Measurements from ENCODE around the gene PVR. TPM values are rescaled to one million over a fixed set of nuclear protein-coding genes. Genes with fewer than 3 reads are reported as not detected.

The PVR gene
- total RNA-seq, 2 experiments from 2014 or later, result not detected

GRCh38 chr19:44684892-44685863 is 41.5 kb downstream of the PVR start:
- Histone ChIP-seq H3K9me3 (ENCODE audit: low read length) (no peaks in the 10 kb centered on the region), H3K4me1 (ENCODE audit: insufficient read depth, low read length, poor library complexity, severe bottlenecking) (peaks cover 16% of the 10 kb centered on the region), H3K36me3 (ENCODE audit: insufficient read depth, low read length) (no peaks in the 10 kb centered on the region), H3K9me2 (ENCODE audit: insufficient read depth, low read length) (no peaks in the 10 kb centered on the region), H3K4me3 (ENCODE audit: low read depth, low read length, poor library complexity, severe bottlenecking) (peak overlapping the region; percentile 6), H3K79me2 (ENCODE audit: insufficient read depth, low read depth, low read length) (no peaks in the 10 kb centered on the region), H3K27ac (ENCODE audit: low read depth, low read length, poor library complexity, severe bottlenecking) (no peak overlapping the region), H2AFZ (ENCODE audit: low read length) (peak overlapping the region; percentile 48), H3K4me2 (ENCODE audit: low read length) (peak overlapping the region; percentile 45), H4K20me1 (ENCODE audit: insufficient read depth, low read length) (no peaks in the 10 kb centered on the region)
- intact Hi-C loops (cut with micrococcal nuclease; ENCODE audit: unreplicated experiment), result no loop called here
- ChIA-PET POLR2A (no interaction called here), CTCF (ENCODE audit: unreplicated experiment) (no interaction called here)
- BruUV-seq (replicated peaks), result no TSS peak
- no peak for DNase-seq (ENCODE audit: low spot score)
- TF ChIP-seq EZH2phosphoT487 (IDR thresholded peaks at IDR 0.05; ENCODE audit: borderline replicate concordance, low read depth, low read length) (no peak), CTCF (conservative IDR thresholded peaks at IDR 0.05; ENCODE audit: low read length) (no peak)

DNA sequence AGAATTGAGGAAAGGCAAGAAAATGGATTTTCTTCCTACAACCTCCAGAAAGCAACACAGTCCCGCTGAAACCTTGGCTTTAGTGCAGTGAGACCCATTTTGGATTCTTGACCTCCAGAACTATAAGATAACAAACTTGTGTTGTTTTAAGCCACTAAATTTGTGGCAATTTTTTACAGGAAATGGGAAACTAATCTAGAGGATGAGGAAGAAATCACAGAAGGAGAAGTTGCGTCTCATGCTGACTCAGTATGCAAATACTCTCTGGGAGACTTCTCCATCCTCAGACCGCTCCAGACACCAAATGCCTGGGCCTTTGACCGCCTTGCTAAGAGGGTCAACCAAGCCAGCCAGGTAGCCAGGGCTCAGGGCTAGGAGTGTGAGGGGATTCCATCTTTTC is 42.2 kb downstream of the PVR start:
- no peaks in the 10 kb centered on the region for H4K20me1 ChIP-seq (ENCODE audit: insufficient read depth, low read length)
- POLR2A ChIA-PET, result no interaction called here
- no TSS peak for BruUV-seq (replicated peaks)
- no peaks in the 10 kb centered on the region for H3K36me3 ChIP-seq (ENCODE audit: insufficient read depth, low read length)
- H3K4me1 ChIP-seq (ENCODE audit: insufficient read depth, low read length, poor library complexity, severe bottlenecking), result peaks cover 16% of the 10 kb centered on the region
- no peaks in the 10 kb centered on the region for H3K9me3 ChIP-seq (ENCODE audit: low read length)
- DNase-seq (ENCODE audit: low spot score), result no peak
- intact Hi-C loops (cut with micrococcal nuclease; ENCODE audit: unreplicated experiment), result no loop called here
- H3K4me3 ChIP-seq (ENCODE audit: low read depth, low read length, poor library complexity, severe bottlenecking), result peak overlapping the region; percentile 6
- no peak for TF ChIP-seq EZH2phosphoT487 (IDR thresholded peaks at IDR 0.05; ENCODE audit: borderline replicate concordance, low read depth, low read length)
- no peak for TF ChIP-seq CTCF (conservative IDR thresholded peaks at IDR 0.05; ENCODE audit: low read length)
- H3K4me2 ChIP-seq (ENCODE audit: low read length), result peak overlapping the region; percentile 45
- H3K79me2 ChIP-seq (ENCODE audit: insufficient read depth, low read depth, low read length), result no peaks in the 10 kb centered on the region
- H3K27ac ChIP-seq (ENCODE audit: low read depth, low read length, poor library complexity, severe bottlenecking), result no peak overlapping the region
- no peaks in the 10 kb centered on the region for H3K9me2 ChIP-seq (ENCODE audit: insufficient read depth, low read length)
- CTCF ChIA-PET (ENCODE audit: unreplicated experiment), result no interaction called here
- peak overlapping the region; percentile 48 for H2AFZ ChIP-seq (ENCODE audit: low read length)

DNA sequence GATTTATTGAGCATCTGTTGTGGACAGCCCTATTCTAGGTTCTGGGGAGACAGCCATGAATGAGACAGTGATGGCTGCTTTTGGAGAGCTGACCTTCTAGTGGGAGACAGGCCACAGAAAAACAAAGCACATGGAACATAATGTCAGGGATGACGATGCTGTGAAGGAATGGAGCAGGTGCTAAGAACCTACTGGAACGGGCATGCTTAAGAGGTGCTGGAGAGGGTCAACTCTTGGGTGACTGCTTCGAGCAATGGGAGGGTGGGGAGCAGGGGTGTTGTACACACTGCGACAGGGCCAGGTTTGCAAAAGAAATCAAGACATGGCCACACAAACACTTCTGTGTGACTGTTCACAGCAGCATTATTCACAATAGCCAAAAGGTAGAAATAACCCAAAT is 43.2 kb downstream of the PVR start:
- POLR2A ChIA-PET, result no interaction called here
- intact Hi-C loops (cut with micrococcal nuclease; ENCODE audit: unreplicated experiment), result no loop called here
- BruUV-seq (replicated peaks), result no TSS peak

More for the DNA sequence above, 43.2 kb downstream of the PVR start:
- Histone ChIP-seq H3K36me3 (ENCODE audit: insufficient read depth, low read length) (no peaks in the 10 kb centered on the region), H4K20me1 (ENCODE audit: insufficient read depth, low read length) (no peaks in the 10 kb centered on the region), H3K4me2 (ENCODE audit: low read length) (no peak overlapping the region), H2AFZ (ENCODE audit: low read length) (no peak overlapping the region), H3K9me2 (ENCODE audit: insufficient read depth, low read length) (no peaks in the 10 kb centered on the region), H3K4me3 (ENCODE audit: low read depth, low read length, poor library complexity, severe bottlenecking) (no peak overlapping the region), H3K27ac (ENCODE audit: low read depth, low read length, poor library complexity, severe bottlenecking) (no peak overlapping the region), H3K4me1 (ENCODE audit: insufficient read depth, low read length, poor library complexity, severe bottlenecking) (peaks cover 20% of the 10 kb centered on the region), H3K79me2 (ENCODE audit: insufficient read depth, low read depth, low read length) (no peaks in the 10 kb centered on the region), H3K9me3 (ENCODE audit: low read length) (no peaks in the 10 kb centered on the region)
- CTCF ChIA-PET (ENCODE audit: unreplicated experiment), result no interaction called here
- DNase-seq (ENCODE audit: low spot score), result no peak
- TF ChIP-seq EZH2phosphoT487 (IDR thresholded peaks at IDR 0.05; ENCODE audit: borderline replicate concordance, low read depth, low read length), result no peak
- TF ChIP-seq CTCF (conservative IDR thresholded peaks at IDR 0.05; ENCODE audit: low read length), result no peak
